NCI-H2196 treated with DMSO at 0.1 percent for 48 hours (cell line): ENCODE data around the gene NANOGP8.

Source experiments
- DNase-seq: peaks from one replicate; lab custom pipeline; 2025; ENCODE audit not compliant: unreplicated experiment; lab: John Stamatoyannopoulos, UW

The NANOGP8 gene

GRCh38 chr15:35061161-35061824, 23.8 kb downstream of the NANOGP8 start:
- no peak for DNase-seq

GRCh38 chr15:35060591-35060990, 24.5 kb downstream of the NANOGP8 start:
- DNase-seq, result no peak

- no peak for DNase-seq
Observed at GRCh38 chr15:35058534-35059054, 26.5 kb downstream of the NANOGP8 start.

- DNase-seq, result no peak
Observed at GRCh38 chr15:35055416-35056105, 29.5 kb downstream of the NANOGP8 start.

- no peak for DNase-seq
Observed at GRCh38 chr15:35054380-35054779, 30.7 kb downstream of the NANOGP8 start.

- no peak for DNase-seq
Observed at GRCh38 chr15:35047996-35048395, 37.1 kb downstream of the NANOGP8 start.

- no peak for DNase-seq
Observed at GRCh38 chr15:35047528-35047927, 37.6 kb downstream of the NANOGP8 start.

GRCh38 chr15:35043373-35044095, 41.6 kb downstream of the NANOGP8 start:
- DNase-seq, result no peak

GRCh38 chr15:35040339-35041255, 44.5 kb downstream of the NANOGP8 start:
- DNase-seq, result no peak

GRCh38 chr15:35038626-35039451, 46.3 kb downstream of the NANOGP8 start:
- no peak for DNase-seq
